GM21786 (cell line): ENCODE results near the gene SNX25.
"Not testable (repeated sequence)": the region's sequence is repeated elsewhere in the genome, so short reads cannot be mapped to it uniquely, and the experiment has no call there.

Experiments used
- ATAC-seq: cut with Tn5 transposase; IDR thresholded peaks from one replicate; pipeline ENCODE4 v1.9.1; 2021; ENCODE audit not compliant: unreplicated experiment

The SNX25 gene

GRCh38 chr4:185209031-185209851 lies at the start of gene SNX25:
Gene SNX25, plus strand, starts transcription at chr4:185209598. Its CDS starts 229 bp downstream, at chr4:185209827.
- ATAC-seq: peak; percentile 63

- ATAC-seq: peak; percentile 94
Observed at GRCh38 chr4:185165605-185166063, 43.8 kb upstream of the SNX25 start.

GRCh38 chr4:185167234-185167633 lies 42.2 kb upstream of the SNX25 start:
- ATAC-seq: no peak

GRCh38 chr4:185171373-185172071 lies 37.9 kb upstream of the SNX25 start:
- peak; percentile 80 for ATAC-seq

GRCh38 chr4:185179488-185179887 lies 29.9 kb upstream of the SNX25 start:
- ATAC-seq: no peak

- no peak for ATAC-seq
Observed at GRCh38 chr4:185182239-185182638, 27.2 kb upstream of the SNX25 start.

GRCh38 chr4:185183622-185184281 lies 25.6 kb upstream of the SNX25 start:
- peak; percentile 56 for ATAC-seq

- no peak for ATAC-seq
Observed at GRCh38 chr4:185186769-185187168, 22.6 kb upstream of the SNX25 start.

GRCh38 chr4:185189606-185190305 lies 19.6 kb upstream of the SNX25 start:
- no peak for ATAC-seq

GRCh38 chr4:185190306-185190856 lies 19.0 kb upstream of the SNX25 start:
- no peak for ATAC-seq

- ATAC-seq: peak; percentile 97
Observed at GRCh38 chr4:185192059-185192458, 17.3 kb upstream of the SNX25 start.

- ATAC-seq: no peak
Observed at GRCh38 chr4:185194924-185195888, 14.2 kb upstream of the SNX25 start.

- ATAC-seq: no peak
Observed at GRCh38 chr4:185196437-185196836, 13.0 kb upstream of the SNX25 start.

- ATAC-seq: not testable (repeated sequence)
Observed at GRCh38 chr4:185198189-185198588, 11.2 kb upstream of the SNX25 start.

GRCh38 chr4:185201977-185202962 lies 7.1 kb upstream of the SNX25 start:
- no peak for ATAC-seq

- ATAC-seq: peak; percentile 0
Observed at GRCh38 chr4:185202984-185203485, 6.4 kb upstream of the SNX25 start.

- peak; percentile 58 for ATAC-seq
Observed at GRCh38 chr4:185203486-185204237, 5.7 kb upstream of the SNX25 start, which contains the start of gene CFAP97. Gene CFAP97, minus strand, starts transcription at chr4:185204000. Its CDS starts 12,804 bp downstream, at chr4:185191196.
